ENCODE measurements around the gene ADAMTSL1. TPM values are rescaled to one million over a fixed set of nuclear protein-coding genes. Genes with fewer than 3 reads are reported as not detected.

The ADAMTSL1 gene
- total RNA-seq, 4 donors from 2014 or later = 13.3 to 39.7 (median 27.2) TPM

DNA sequence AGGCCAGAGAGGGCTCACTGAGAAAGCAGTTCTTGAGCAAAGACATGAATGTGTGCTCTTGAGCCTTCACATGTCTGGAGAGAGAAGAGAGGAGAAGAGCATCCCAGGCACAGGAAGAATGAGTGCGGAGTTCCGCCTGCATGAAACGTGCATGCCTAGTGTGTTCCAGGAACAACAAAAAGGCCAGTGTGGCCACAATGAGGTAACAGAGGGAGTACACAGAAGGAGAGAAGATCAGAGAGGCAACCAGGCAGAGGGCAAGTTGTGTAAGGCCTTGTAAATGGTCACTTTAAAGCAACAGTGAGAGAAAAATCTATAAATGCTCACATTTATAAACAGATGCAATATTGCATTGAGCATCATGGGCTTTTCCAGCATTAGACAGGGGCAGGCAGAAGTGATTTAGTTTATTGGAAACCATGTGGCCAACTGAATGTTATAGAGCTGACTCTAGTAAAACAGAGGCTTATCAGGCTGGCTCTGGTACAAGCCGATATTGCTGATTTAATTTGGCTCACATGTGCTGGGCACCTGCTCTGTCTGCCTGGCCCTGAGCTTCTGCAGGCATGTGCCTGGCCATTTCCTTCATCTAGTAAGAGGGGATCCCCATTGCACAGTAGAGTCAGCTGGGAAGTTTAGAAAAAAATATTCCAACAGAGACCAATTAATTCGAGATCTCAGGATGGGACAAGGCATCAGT, 373.8 kb downstream of the ADAMTSL1 start:
- peak overlapping the region in 1 of 4 donors; percentile 58 for H3K27ac ChIP-seq
- DNase-seq = no peak
- in situ Hi-C loops (cut with MboI; ENCODE audit: low pct_ligation_motif_present in 1 of 4, low pct_unique_long_range_greater_than_20kb in 1 of 4, low sequenced_read_pairs in 3 of 4) = no loop called here
- WGBS, 2 donors (ENCODE audit: low coverage in 1 of 2) = 54 to 59% methylated on average over 4 to 5 of the region's 5 CpGs
- no peaks in the 10 kb centered on the region for H3K27me3 ChIP-seq
- no peak overlapping the region for H3K4me3 ChIP-seq
- intact Hi-C loops (cut with DNase I; ENCODE audit: low total_unique reads) = no loop called here
- H3K4me1 ChIP-seq = peaks cover 0 to 36% (median 13%) of the 10 kb centered on the region in 4 donors
- H3K9me3 ChIP-seq = no peaks in the 10 kb centered on the region
- H3K36me3 ChIP-seq = no peaks in the 10 kb centered on the region
- TF ChIP-seq, protein P1, sequence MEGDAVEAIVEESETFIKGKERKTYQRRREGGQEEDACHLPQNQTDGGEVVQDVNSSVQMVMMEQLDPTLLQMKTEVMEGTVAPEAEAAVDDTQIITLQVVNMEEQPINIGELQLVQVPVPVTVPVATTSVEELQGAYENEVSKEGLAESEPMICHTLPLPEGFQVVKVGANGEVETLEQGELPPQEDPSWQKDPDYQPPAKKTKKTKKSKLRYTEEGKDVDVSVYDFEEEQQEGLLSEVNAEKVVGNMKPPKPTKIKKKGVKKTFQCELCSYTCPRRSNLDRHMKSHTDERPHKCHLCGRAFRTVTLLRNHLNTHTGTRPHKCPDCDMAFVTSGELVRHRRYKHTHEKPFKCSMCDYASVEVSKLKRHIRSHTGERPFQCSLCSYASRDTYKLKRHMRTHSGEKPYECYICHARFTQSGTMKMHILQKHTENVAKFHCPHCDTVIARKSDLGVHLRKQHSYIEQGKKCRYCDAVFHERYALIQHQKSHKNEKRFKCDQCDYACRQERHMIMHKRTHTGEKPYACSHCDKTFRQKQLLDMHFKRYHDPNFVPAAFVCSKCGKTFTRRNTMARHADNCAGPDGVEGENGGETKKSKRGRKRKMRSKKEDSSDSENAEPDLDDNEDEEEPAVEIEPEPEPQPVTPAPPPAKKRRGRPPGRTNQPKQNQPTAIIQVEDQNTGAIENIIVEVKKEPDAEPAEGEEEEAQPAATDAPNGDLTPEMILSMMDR (IDR thresholded peaks at IDR 0.05) = no peak
- no peak for TF ChIP-seq EP300 (IDR thresholded peaks at IDR 0.05; ENCODE audit: low read depth)

DNA sequence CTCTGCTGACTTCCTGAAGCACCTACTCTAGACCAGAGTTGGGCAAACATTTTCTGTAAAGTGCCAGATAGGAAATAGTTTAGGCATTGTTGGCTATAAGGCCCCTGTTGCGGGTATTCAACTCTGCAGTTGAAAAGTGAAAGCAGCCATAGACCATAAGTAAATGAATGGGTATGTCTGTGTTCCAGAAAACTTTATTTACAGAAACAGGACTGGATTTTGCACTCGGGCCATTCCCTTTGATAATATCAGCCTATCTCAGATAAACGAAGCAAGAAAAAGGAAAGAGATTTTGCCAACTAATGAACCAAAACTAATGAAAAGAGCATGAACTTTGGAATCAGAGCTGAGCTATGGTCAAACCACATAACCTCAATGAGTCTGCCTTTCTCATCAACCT, 374.7 kb downstream of the ADAMTSL1 start:
- no peaks in the 10 kb centered on the region for H3K27me3 ChIP-seq
- 20 to 57% methylated on average over 1 to 3 of the region's 3 CpGs for WGBS, 2 donors (ENCODE audit: low coverage in 1 of 2)
- TF ChIP-seq, protein P1 (IDR thresholded peaks at IDR 0.05) = no peak
- no peak for TF ChIP-seq POLR2A (IDR thresholded peaks at IDR 0.05)
- TF ChIP-seq POLR2AphosphoS5 (IDR thresholded peaks at IDR 0.05) = no peak
- TF ChIP-seq EP300 (IDR thresholded peaks at IDR 0.05; ENCODE audit: low read depth) = no peak
- no peak overlapping the region for H3K4me3 ChIP-seq
- intact Hi-C loops (cut with DNase I; ENCODE audit: low total_unique reads) = no loop called here
- DNase-seq = no peak
- peaks cover 0 to 36% (median 13%) of the 10 kb centered on the region in 4 donors for H3K4me1 ChIP-seq
- H3K27ac ChIP-seq = peak overlapping the region in 1 of 4 donors; percentile 58
- in situ Hi-C loops (cut with MboI; ENCODE audit: low pct_ligation_motif_present in 1 of 4, low pct_unique_long_range_greater_than_20kb in 1 of 4, low sequenced_read_pairs in 3 of 4) = no loop called here
- H3K36me3 ChIP-seq = no peaks in the 10 kb centered on the region
- no peaks in the 10 kb centered on the region for H3K9me3 ChIP-seq

DNA sequence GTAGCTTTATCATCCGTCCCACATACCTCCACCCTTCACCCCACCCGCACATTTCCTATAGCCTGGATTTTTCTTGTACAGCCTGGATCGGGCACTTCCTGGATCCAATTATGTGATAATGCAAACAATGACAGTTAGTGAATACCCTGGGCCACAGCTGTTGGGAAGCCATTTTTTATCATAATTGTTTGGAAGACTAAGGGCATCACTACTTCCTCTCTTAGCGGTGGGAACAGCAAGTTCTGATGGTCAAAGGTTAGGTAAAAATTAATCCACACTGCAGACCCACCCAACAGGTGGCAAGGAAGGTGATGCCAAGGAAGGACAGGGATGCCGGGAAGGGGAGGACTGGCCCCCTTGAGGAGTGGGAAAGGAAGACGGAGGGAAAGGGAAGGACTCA, 375.3 kb downstream of the ADAMTSL1 start:
- in situ Hi-C loops (cut with MboI; ENCODE audit: low pct_ligation_motif_present in 1 of 4, low pct_unique_long_range_greater_than_20kb in 1 of 4, low sequenced_read_pairs in 3 of 4) (no loop called here), intact Hi-C loops (cut with DNase I; ENCODE audit: low total_unique reads) (no loop called here)
- Histone ChIP-seq H3K4me1 (peaks cover 0 to 36% (median 13%) of the 10 kb centered on the region in 4 donors), H3K9me3 (no peaks in the 10 kb centered on the region), H3K36me3 (no peaks in the 10 kb centered on the region), H3K27me3 (no peaks in the 10 kb centered on the region), H3K27ac (peak overlapping the region in 3 of 4 donors; percentile 3 to 58 (median 5)), H3K4me3 (no peak overlapping the region)
- DNase-seq = no peak
- 52 to 56% methylated on average over 3 to 6 of the region's 6 CpGs for WGBS, 2 donors (ENCODE audit: low coverage in 1 of 2)
- TF ChIP-seq POLR2A (IDR thresholded peaks at IDR 0.05) (no peak), EP300 (IDR thresholded peaks at IDR 0.05; ENCODE audit: low read depth) (no peak), POLR2AphosphoS5 (IDR thresholded peaks at IDR 0.05) (peak in 1 of 3 donors; percentile 28)
- TF ChIP-seq, protein P1 (IDR thresholded peaks at IDR 0.05) = no peak

DNA sequence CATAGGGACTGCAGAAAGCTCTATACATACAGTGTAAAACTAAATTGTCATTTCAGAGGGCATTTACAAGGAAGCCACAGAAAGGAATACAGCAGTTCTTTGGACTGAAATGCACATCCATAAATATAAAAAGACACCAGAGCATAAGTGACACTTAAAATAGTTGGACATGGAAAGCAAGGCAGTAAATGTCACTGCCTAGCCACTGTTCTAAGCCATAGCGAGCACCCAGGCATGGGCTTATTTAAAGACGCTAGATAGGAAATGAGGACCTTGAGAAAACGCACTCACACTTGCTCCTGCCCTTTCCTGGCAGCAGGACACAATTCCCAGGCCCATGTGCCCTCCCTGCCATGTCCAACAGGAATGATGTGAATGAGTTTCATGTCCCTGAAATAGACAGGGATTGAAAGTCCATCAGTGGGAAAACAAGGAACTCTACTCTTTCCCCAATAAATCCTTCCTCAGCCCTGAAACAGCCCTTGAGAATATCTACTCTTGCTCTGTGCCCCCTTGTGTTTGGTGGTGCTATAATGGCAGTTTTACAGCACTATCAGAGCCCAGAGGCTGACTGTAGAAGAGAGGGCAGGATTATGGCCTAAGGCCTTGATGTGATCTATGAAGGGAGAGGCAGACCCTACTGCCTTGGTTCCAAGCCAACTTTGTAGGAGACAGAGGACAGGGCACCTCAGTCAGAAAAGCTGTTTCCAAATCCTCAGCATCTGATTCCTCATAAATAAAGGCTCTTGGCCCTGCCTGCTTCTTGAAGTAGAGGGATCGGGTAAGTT, 376.1 kb downstream of the ADAMTSL1 start:
- H3K4me3 ChIP-seq = no peak overlapping the region
- DNase-seq = no peak
- peak overlapping the region in 3 of 4 donors; percentile 25 to 58 (median 30) for H3K27ac ChIP-seq
- 77 to 92% methylated on average over 2 to 4 of the region's 4 CpGs for WGBS, 2 donors (ENCODE audit: low coverage in 1 of 2)
- in situ Hi-C loops (cut with MboI; ENCODE audit: low pct_ligation_motif_present in 1 of 4, low pct_unique_long_range_greater_than_20kb in 1 of 4, low sequenced_read_pairs in 3 of 4) = no loop called here
- H3K4me1 ChIP-seq = peaks cover 0 to 36% (median 13%) of the 10 kb centered on the region in 4 donors
- TF ChIP-seq, protein P1 (IDR thresholded peaks at IDR 0.05) = no peak
- no peak for TF ChIP-seq EP300 (IDR thresholded peaks at IDR 0.05; ENCODE audit: low read depth)
- no peak for TF ChIP-seq POLR2A (IDR thresholded peaks at IDR 0.05)
- TF ChIP-seq POLR2AphosphoS5 (IDR thresholded peaks at IDR 0.05) = no peak
- intact Hi-C loops (cut with DNase I; ENCODE audit: low total_unique reads) = no loop called here
- H3K36me3 ChIP-seq = no peaks in the 10 kb centered on the region
- H3K9me3 ChIP-seq = no peaks in the 10 kb centered on the region
- H3K27me3 ChIP-seq = no peaks in the 10 kb centered on the region

Measured in transverse colon (tissue), 4 donors.